Rectal smooth muscle tissue (tissue), 1 donor: Measurements from ENCODE around the gene SH2D7.

Experiments used
- H3K27ac ChIP-seq: one replicate; pipeline ENCODE4 v1.7.0; 2013; ENCODE audit warnings: low read depth, low read length, inconsistent platforms
- H3K27me3 ChIP-seq: one replicate; pipeline ENCODE4 v1.7.0; 2013; ENCODE audit warnings: low read length; ENCODE audit not compliant: control insufficient read depth, insufficient read depth
- H3K36me3 ChIP-seq: one replicate; pipeline ENCODE4 v1.7.0; 2013; ENCODE audit warnings: low read length; ENCODE audit not compliant: control insufficient read depth, insufficient read depth
- H3K4me1 ChIP-seq: one replicate; pipeline ENCODE4 v1.7.0; 2013; ENCODE audit warnings: low read length; ENCODE audit not compliant: control insufficient read depth, insufficient read depth
- H3K4me3 ChIP-seq: one replicate; pipeline ENCODE4 v1.7.0; 2013; ENCODE audit warnings: low read length
- H3K9ac ChIP-seq: one replicate; pipeline ENCODE4 v1.7.0; 2013; ENCODE audit warnings: low read length

Gene SH2D7

DNA sequence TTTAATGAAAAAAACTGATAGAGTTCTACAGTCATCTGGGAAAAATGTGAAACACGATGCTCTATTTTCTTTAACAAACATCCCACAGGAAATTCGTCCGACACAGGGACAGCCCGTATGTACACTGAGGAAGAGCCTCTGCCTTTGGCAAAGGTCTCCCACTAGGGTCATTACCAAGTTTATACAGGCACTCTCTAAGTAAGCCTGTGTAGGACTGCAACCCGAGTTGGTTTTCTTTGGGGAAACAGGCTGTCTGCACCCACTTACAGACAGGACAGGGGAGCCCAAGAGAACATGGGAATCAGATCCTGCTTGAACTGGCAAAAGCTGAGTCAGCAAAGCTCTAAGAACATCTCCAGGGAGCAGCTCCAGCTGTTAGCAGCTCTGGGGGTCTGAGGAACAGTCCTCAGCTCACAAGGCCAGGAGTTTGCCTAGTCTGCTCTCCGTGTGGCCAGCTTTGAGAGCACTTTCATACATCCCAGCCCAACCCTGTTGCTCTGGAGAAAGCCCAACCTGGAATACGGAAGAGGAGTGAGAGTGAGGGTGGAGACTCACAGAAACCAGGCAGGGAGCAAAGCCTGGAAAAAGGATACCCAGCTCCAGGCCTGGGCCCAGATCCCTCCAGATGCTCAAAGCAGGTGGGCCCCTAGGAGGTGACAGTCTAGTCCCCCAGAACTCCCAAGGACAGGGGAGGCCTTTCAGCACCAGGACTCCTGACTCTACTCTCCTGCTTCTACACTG, 16.7 kb upstream of the SH2D7 start:
- peak overlapping the region; percentile 42 for H3K9ac ChIP-seq
- H3K4me3 ChIP-seq, result peak overlapping the region; percentile 38
- peak overlapping the region; percentile 67 for H3K27ac ChIP-seq
- H3K4me1 ChIP-seq, result peaks cover 12% of the 10 kb centered on the region
- no peaks in the 10 kb centered on the region for H3K36me3 ChIP-seq
- no peaks in the 10 kb centered on the region for H3K27me3 ChIP-seq

- H3K27ac ChIP-seq, result peak overlapping the region; percentile 84
- peak overlapping the region; percentile 42 for H3K9ac ChIP-seq
- H3K4me3 ChIP-seq, result peak overlapping the region; percentile 84
- no peaks in the 10 kb centered on the region for H3K27me3 ChIP-seq
- H3K4me1 ChIP-seq, result peaks cover 12% of the 10 kb centered on the region
- H3K36me3 ChIP-seq, result no peaks in the 10 kb centered on the region
Observed at GRCh38 chr15:78076231-78077052, 15.9 kb upstream of the SH2D7 start.

- H3K36me3 ChIP-seq, result no peaks in the 10 kb centered on the region
- peak within 1 kb of the TSS; percentile 84 for H3K4me3 ChIP-seq
- peak within 1 kb of the TSS; percentile 66 for H3K9ac ChIP-seq
- peak within 1 kb of the TSS; percentile 84 for H3K27ac ChIP-seq
- no peaks in the 10 kb centered on the region for H3K27me3 ChIP-seq
- peaks cover 6% of the 10 kb centered on the region for H3K4me1 ChIP-seq
Observed at GRCh38 chr15:78077053-78077870, 15.1 kb upstream of the SH2D7 start, which contains the start of gene TBC1D2B. Gene TBC1D2B (minus strand): TSS chr15:78077711. CDS start chr15:78077652, 59 bp downstream.

GRCh38 chr15:78077871-78078210, 14.5 kb upstream of the SH2D7 start:
- H3K27me3 ChIP-seq, result no peaks in the 10 kb centered on the region
- H3K36me3 ChIP-seq, result no peaks in the 10 kb centered on the region
- peaks cover 6% of the 10 kb centered on the region for H3K4me1 ChIP-seq
- H3K9ac ChIP-seq, result peak overlapping the region; percentile 32
- peak overlapping the region; percentile 57 for H3K27ac ChIP-seq
- peak overlapping the region; percentile 67 for H3K4me3 ChIP-seq

- no peak overlapping the region for H3K27ac ChIP-seq
Observed at GRCh38 chr15:78079298-78080087, 12.9 kb upstream of the SH2D7 start.

DNA sequence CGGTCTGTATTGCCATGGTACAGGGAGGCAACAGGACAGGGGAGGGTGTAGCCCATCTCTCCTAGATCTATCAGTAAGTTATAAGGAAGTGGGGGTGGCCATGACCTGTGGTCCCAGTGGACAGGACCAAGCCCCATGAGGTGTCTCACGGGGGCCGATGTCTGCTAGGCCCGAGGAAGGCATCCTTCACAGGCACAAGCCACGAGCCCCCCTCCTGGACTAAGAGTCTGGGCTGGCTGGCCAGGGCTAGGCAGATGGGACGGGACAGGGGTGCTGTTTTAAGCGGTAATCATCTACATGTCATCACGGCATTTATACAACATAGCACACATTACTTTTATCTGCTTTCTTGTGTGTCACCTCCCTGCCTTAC, 12.3 kb upstream of the SH2D7 start:
- H3K4me3 ChIP-seq, result no peak overlapping the region
- H3K27me3 ChIP-seq, result no peaks in the 10 kb centered on the region
- H3K27ac ChIP-seq, result no peak overlapping the region
- H3K36me3 ChIP-seq, result no peaks in the 10 kb centered on the region
- no peak overlapping the region for H3K9ac ChIP-seq
- H3K4me1 ChIP-seq, result peaks cover 6% of the 10 kb centered on the region

More at GRCh38 chr15:78079298-78080087, 12.9 kb upstream of the SH2D7 start:
- Histone ChIP-seq H3K27me3 (no peaks in the 10 kb centered on the region), H3K9ac (no peak overlapping the region), H3K4me3 (no peak overlapping the region), H3K36me3 (no peaks in the 10 kb centered on the region), H3K4me1 (peaks cover 6% of the 10 kb centered on the region)

DNA sequence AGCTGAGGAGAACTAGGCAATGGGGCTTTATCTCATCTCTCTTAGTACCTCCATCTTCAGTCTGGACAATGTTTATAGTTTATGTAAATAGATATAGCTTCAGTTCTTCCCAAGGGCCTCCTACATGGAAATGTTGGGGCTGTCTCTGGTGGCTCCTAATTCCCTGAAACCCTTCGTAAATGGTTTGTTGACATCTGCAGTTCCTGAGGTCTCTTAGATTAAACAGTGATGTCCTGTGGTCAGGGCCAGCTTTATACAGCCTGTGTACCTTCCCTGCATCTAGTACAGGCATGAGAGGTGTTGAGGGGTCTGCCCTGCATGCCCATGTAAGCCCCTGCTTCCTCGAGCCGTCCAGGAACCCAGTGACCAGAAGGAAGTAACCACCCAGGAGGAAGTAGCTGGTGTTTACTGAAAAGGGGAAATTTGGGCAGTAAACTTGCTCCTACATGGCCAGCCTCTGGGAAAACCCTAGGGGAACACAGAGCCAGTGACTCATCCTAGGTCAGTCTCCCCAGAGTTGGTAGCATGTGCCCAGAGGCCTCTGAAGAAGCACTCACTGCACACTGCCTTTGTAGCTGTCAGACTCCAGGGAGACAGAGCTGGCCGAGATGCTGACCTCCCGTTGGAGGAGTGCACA, 10.1 kb upstream of the SH2D7 start:
- H3K9ac ChIP-seq, result no peak overlapping the region
- no peaks in the 10 kb centered on the region for H3K36me3 ChIP-seq
- H3K27me3 ChIP-seq, result no peaks in the 10 kb centered on the region
- no peak overlapping the region for H3K27ac ChIP-seq
- no peaks in the 10 kb centered on the region for H3K4me1 ChIP-seq
- H3K4me3 ChIP-seq, result no peak overlapping the region

DNA sequence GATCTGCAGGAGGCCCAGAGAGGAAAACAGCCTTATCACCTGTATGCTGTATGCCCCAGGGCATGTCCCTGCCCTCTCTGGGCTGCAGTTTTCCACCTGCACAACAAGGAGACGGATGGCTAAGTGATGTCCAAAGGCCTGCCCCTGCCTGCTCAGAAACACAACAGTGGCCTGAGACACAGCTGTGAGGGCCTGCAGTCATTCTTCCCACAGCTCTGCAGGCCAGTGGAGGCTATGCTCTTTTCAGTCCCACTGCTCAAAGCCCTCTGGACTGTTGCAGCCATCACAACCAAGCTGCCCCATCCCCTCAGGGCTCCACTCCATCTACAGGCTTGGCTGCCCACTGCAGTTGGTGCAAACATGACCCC, 9.6 kb upstream of the SH2D7 start:
- Histone ChIP-seq H3K36me3 (no peaks in the 10 kb centered on the region), H3K27ac (no peak overlapping the region), H3K4me3 (no peak overlapping the region), H3K4me1 (no peaks in the 10 kb centered on the region), H3K27me3 (no peaks in the 10 kb centered on the region), H3K9ac (no peak overlapping the region)

DNA sequence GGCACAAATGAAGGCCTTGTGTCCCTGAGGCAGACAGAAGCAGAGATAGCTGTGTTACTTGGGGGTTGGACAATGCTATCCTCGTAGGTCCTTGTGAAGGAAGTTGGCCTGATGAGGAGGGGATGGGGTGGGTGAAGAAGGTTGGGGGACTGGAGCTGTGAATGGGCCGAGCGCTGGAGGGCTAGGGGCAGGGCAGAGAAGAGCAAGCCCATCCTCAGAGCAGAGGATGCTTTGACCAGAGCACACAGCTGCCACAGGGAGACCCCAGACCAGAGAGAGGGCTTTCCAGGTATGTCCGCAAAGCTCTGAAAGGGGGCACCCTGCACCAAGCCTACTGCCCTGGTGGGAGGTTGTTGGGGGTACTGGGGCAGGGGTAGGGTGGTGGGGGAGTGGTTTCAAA, 9.2 kb upstream of the SH2D7 start:
- H3K9ac ChIP-seq, result no peak overlapping the region
- H3K4me3 ChIP-seq, result no peak overlapping the region
- H3K4me1 ChIP-seq, result no peaks in the 10 kb centered on the region
- no peaks in the 10 kb centered on the region for H3K36me3 ChIP-seq
- H3K27ac ChIP-seq, result no peak overlapping the region
- no peaks in the 10 kb centered on the region for H3K27me3 ChIP-seq

GRCh38 chr15:78083687-78084448, 8.5 kb upstream of the SH2D7 start:
- H3K4me1 ChIP-seq, result no peaks in the 10 kb centered on the region
- no peak overlapping the region for H3K27ac ChIP-seq
- H3K9ac ChIP-seq, result no peak overlapping the region
- no peaks in the 10 kb centered on the region for H3K27me3 ChIP-seq
- no peaks in the 10 kb centered on the region for H3K36me3 ChIP-seq
- no peak overlapping the region for H3K4me3 ChIP-seq

GRCh38 chr15:78084449-78084750, 8.0 kb upstream of the SH2D7 start:
- Histone ChIP-seq H3K27me3 (no peaks in the 10 kb centered on the region), H3K4me3 (no peak overlapping the region), H3K36me3 (no peaks in the 10 kb centered on the region), H3K4me1 (no peaks in the 10 kb centered on the region), H3K27ac (no peak overlapping the region), H3K9ac (peak overlapping the region; percentile 11)
